ENCODE results near the gene TOMM6. TPM values are rescaled to one million over a fixed set of nuclear protein-coding genes. Genes with fewer than 3 reads are reported as not detected.
"Not testable (repeated sequence)": the region's sequence is repeated elsewhere in the genome, so short reads cannot be mapped to it uniquely, and the experiment has no call there.

The TOMM6 gene
- total RNA-seq, 1 experiment from 2014 or later: 199 TPM

- DNase-seq (ENCODE audit: low spot score): no peak
- in situ Hi-C loops (cut with HindIII; ENCODE audit: low sequenced_read_pairs): no loop called here
Measured at GRCh38 chr6:41811095-41811494, 23.6 kb downstream of the TOMM6 start.

- in situ Hi-C loops (cut with HindIII; ENCODE audit: low sequenced_read_pairs); DNase-seq (ENCODE audit: low spot score): not testable (repeated sequence)
Measured at GRCh38 chr6:41811946-41812345, 24.5 kb downstream of the TOMM6 start.

- DNase-seq (ENCODE audit: low spot score): no peak
- in situ Hi-C loops (cut with HindIII; ENCODE audit: low sequenced_read_pairs): no loop called here
Measured at GRCh38 chr6:41813469-41813868, 26.0 kb downstream of the TOMM6 start.

- no peak for DNase-seq (ENCODE audit: low spot score)
- in situ Hi-C loops (cut with HindIII; ENCODE audit: low sequenced_read_pairs): no loop called here
Measured at GRCh38 chr6:41813956-41814355, 26.5 kb downstream of the TOMM6 start.

GRCh38 chr6:41814629-41815028, 27.1 kb downstream of the TOMM6 start:
- no peak for DNase-seq (ENCODE audit: low spot score)
- in situ Hi-C loops (cut with HindIII; ENCODE audit: low sequenced_read_pairs): no loop called here

GRCh38 chr6:41815587-41815986, 28.1 kb downstream of the TOMM6 start:
- no peak for DNase-seq (ENCODE audit: low spot score)
- in situ Hi-C loops (cut with HindIII; ENCODE audit: low sequenced_read_pairs): no loop called here

GRCh38 chr6:41818271-41819054, 31.0 kb downstream of the TOMM6 start:
- in situ Hi-C loops (cut with HindIII; ENCODE audit: low sequenced_read_pairs): no loop called here
- DNase-seq (ENCODE audit: low spot score): no peak

- no peak for DNase-seq (ENCODE audit: low spot score)
- in situ Hi-C loops (cut with HindIII; ENCODE audit: low sequenced_read_pairs): no loop called here
Measured at GRCh38 chr6:41821266-41821665, 33.8 kb downstream of the TOMM6 start.

- DNase-seq (ENCODE audit: low spot score): no peak
- in situ Hi-C loops (cut with HindIII; ENCODE audit: low sequenced_read_pairs): no loop called here
Measured at GRCh38 chr6:41822021-41822420, 34.5 kb downstream of the TOMM6 start.

GRCh38 chr6:41823178-41823577, 35.7 kb downstream of the TOMM6 start:
- no peak for DNase-seq (ENCODE audit: low spot score)
- in situ Hi-C loops (cut with HindIII; ENCODE audit: low sequenced_read_pairs): no loop called here

- DNase-seq (ENCODE audit: low spot score): no peak
- in situ Hi-C loops (cut with HindIII; ENCODE audit: low sequenced_read_pairs): no loop called here
Measured at GRCh38 chr6:41824571-41825569, 37.4 kb downstream of the TOMM6 start.

GRCh38 chr6:41826343-41827022, 39.0 kb downstream of the TOMM6 start:
- DNase-seq (ENCODE audit: low spot score): no peak
- in situ Hi-C loops (cut with HindIII; ENCODE audit: low sequenced_read_pairs): no loop called here

- in situ Hi-C loops (cut with HindIII; ENCODE audit: low sequenced_read_pairs): no loop called here
- DNase-seq (ENCODE audit: low spot score): no peak
Measured at GRCh38 chr6:41832263-41832662, 44.8 kb downstream of the TOMM6 start.

- no peak for DNase-seq (ENCODE audit: low spot score)
- in situ Hi-C loops (cut with HindIII; ENCODE audit: low sequenced_read_pairs): no loop called here
Measured at GRCh38 chr6:41836022-41836659, 48.6 kb downstream of the TOMM6 start.

GRCh38 chr6:41836660-41837052, 49.2 kb downstream of the TOMM6 start:
- DNase-seq (ENCODE audit: low spot score): no peak
- in situ Hi-C loops (cut with HindIII; ENCODE audit: low sequenced_read_pairs): no loop called here
